WTC11 (cell line): Measurements from ENCODE around the gene DONSON. TPM values are rescaled to one million over a fixed set of nuclear protein-coding genes. Genes with fewer than 3 reads are reported as not detected.

ENCODE experiments used
- ATAC-seq: fragments of 200-7000 bp; cut with Tn5 transposase; 2 replicates; pipeline ENCODE4 v1.10.0; 2021; ENCODE audit warnings: mild to moderate bottlenecking, moderate library complexity
- CTCF ChIA-PET: fragments of 300-600 bp; sonication (Branson Sonifier 250); formaldehyde crosslinking; loops from one replicate; lab custom pipeline; 2021; ENCODE audit warnings: antibody characterized with exemption; lab: Charles Lee
- POLR2A ChIA-PET: fragments of 350-600 bp; sonication (Branson Sonifier 250); formaldehyde crosslinking; loops from one replicate; lab custom pipeline; 2021; ENCODE audit warnings: antibody characterized with exemption; lab: Charles Lee
- DNase-seq: peaks from one replicate; pipeline ENCODE4 v3.0.0; 2021; ENCODE audit warnings: low spot score
- H3K27ac Mint-ChIP-seq: 2 replicates; pipeline ENCODE4 v1.8.0; 2021; ENCODE audit warnings: mixed read lengths
- H3K27me3 Mint-ChIP-seq: 2 replicates; pipeline ENCODE4 v1.8.0; 2021; ENCODE audit warnings: low read depth, mild to moderate bottlenecking, moderate library complexity, mixed read lengths
- H3K36me3 Mint-ChIP-seq: 2 replicates; pipeline ENCODE4 v1.8.0; 2021; ENCODE audit warnings: mixed read lengths
- H3K4me1 Mint-ChIP-seq: 2 replicates; pipeline ENCODE4 v1.8.0; 2022; ENCODE audit warnings: mixed read lengths
- H3K4me3 Mint-ChIP-seq: 2 replicates; pipeline ENCODE4 v1.8.0; 2021; ENCODE audit warnings: mild to moderate bottlenecking, moderate library complexity, mixed read lengths
- H3K9me3 Mint-ChIP-seq: 2 replicates; pipeline ENCODE4 v1.8.0; 2021; ENCODE audit warnings: mixed read lengths
- AFF4 ChIP-seq: sonication (generic); formaldehyde crosslinking; IDR thresholded peaks from 2 replicates; pipeline ENCODE4 v1.8.1; 2023; ENCODE audit warnings: mild to moderate bottlenecking, missing genetic modification reagents, borderline replicate concordance
- ARID4B ChIP-seq: sonication (generic); formaldehyde crosslinking; IDR thresholded peaks from 2 replicates; pipeline ENCODE4 v1.8.0; 2023; ENCODE audit warnings: missing genetic modification reagents, mild to moderate bottlenecking, borderline replicate concordance
- ATF3 ChIP-seq: sonication (generic); formaldehyde crosslinking; conservative IDR thresholded peaks from 2 replicates; pipeline ENCODE4 v1.8.1; 2022; ENCODE audit warnings: mild to moderate bottlenecking, missing genetic modification reagents
- ATF6 ChIP-seq: sonication (generic); formaldehyde crosslinking; IDR thresholded peaks from 2 replicates; pipeline ENCODE4 v1.8.1; 2023; ENCODE audit warnings: mild to moderate bottlenecking, missing genetic modification reagents
- E2F4 ChIP-seq: sonication (generic); formaldehyde crosslinking; IDR thresholded peaks from 2 replicates; pipeline ENCODE4 v1.8.1; 2022; ENCODE audit warnings: low read depth, mild to moderate bottlenecking, moderate library complexity, missing genetic modification reagents, borderline replicate concordance
- ESRRA ChIP-seq: sonication (generic); formaldehyde crosslinking; IDR thresholded peaks from 2 replicates; pipeline ENCODE4 v1.8.1; 2022; ENCODE audit warnings: mild to moderate bottlenecking, missing genetic modification reagents, borderline replicate concordance
- FOXK1 ChIP-seq: sonication (generic); formaldehyde crosslinking; IDR thresholded peaks from 2 replicates; pipeline ENCODE4 v1.8.0; 2022; ENCODE audit warnings: mild to moderate bottlenecking, moderate library complexity, missing genetic modification reagents
- FOXP4 ChIP-seq: sonication (generic); formaldehyde crosslinking; IDR thresholded peaks from 2 replicates; pipeline ENCODE4 v1.8.0; 2022; ENCODE audit warnings: mild to moderate bottlenecking, missing genetic modification reagents
- GABPB1 ChIP-seq: sonication (generic); formaldehyde crosslinking; IDR thresholded peaks from 2 replicates; pipeline ENCODE4 v1.8.1; 2023; ENCODE audit warnings: mild to moderate bottlenecking, missing genetic modification reagents
- HMGXB4 ChIP-seq: sonication (generic); formaldehyde crosslinking; IDR thresholded peaks from 2 replicates; pipeline ENCODE4 v1.8.1; 2023; ENCODE audit warnings: mild to moderate bottlenecking, moderate library complexity, missing genetic modification reagents
- JUN ChIP-seq: sonication (generic); formaldehyde crosslinking; IDR thresholded peaks from 2 replicates; pipeline ENCODE4 v1.8.0; 2023; ENCODE audit warnings: mild to moderate bottlenecking, missing genetic modification reagents
- NFE2L1 ChIP-seq: sonication (generic); formaldehyde crosslinking; IDR thresholded peaks from 2 replicates; pipeline ENCODE4 v1.8.1; 2023; ENCODE audit warnings: missing genetic modification reagents
- NFYB ChIP-seq: sonication (generic); formaldehyde crosslinking; conservative IDR thresholded peaks from 2 replicates; pipeline ENCODE4 v1.8.0; 2022; ENCODE audit warnings: low read depth, missing genetic modification reagents
- PRDM15 ChIP-seq: sonication (generic); formaldehyde crosslinking; IDR thresholded peaks from 2 replicates; pipeline ENCODE4 v1.8.0; 2022; ENCODE audit warnings: missing genetic modification reagents
- TCF7 ChIP-seq: sonication (generic); formaldehyde crosslinking; IDR thresholded peaks from 2 replicates; pipeline ENCODE4 v1.8.0; 2022; ENCODE audit warnings: mild to moderate bottlenecking, low read depth, missing genetic modification reagents, moderate library complexity
- total RNA-seq: library from RNA; stranded (reverse); gene quantifications from 3 replicates; pipeline ENCODE4 v1.2.3, GENCODE V29; 2021

Gene DONSON
- total RNA-seq, 1 experiment from 2014 or later: 32.2 TPM

- CTCF ChIA-PET: interaction anchor here (1.0 to 1.1 kb wide), 2 partner anchors 63 kb away, joined by 3 read pairs; partner anchors contain the start of gene TMEM50B
- H3K36me3 Mint-ChIP-seq: peaks cover 38% of the 10 kb centered on the region
- ATAC-seq: peak; percentile 96
- TF ChIP-seq PRDM15 (CRISPR knock-in tag) (no peak), GABPB1 (CRISPR knock-in tag) (peak; percentile 71; the same call in 1 of the 2 replicates), ESRRA (no peak), HMGXB4 (CRISPR knock-in tag) (peak; percentile 45; the same call in 1 of the 2 replicates), AFF4 (CRISPR knock-in tag) (no peak), E2F4 (CRISPR knock-in tag) (no peak), JUN (CRISPR knock-in tag) (no peak), NFYB (CRISPR knock-in tag) (peak; percentile 95), ATF6 (CRISPR knock-in tag) (no peak), ARID4B (0 out of 2 replicates have a peak, but pooled peaks have one; percentile 6), TCF7 (CRISPR knock-in tag) (no peak), NFE2L1 (CRISPR knock-in tag) (no peak), ATF3 (CRISPR knock-in tag) (no peak), FOXK1 (CRISPR knock-in tag) (peak; percentile 54), FOXP4 (CRISPR knock-in tag) (no peak)
Measured at GRCh38 chr21:33542640-33543504, 45.6 kb downstream of the DONSON start, which contains the start of gene SON. SON (plus strand) TSS chr21:33543038; CDS start chr21:33543093, 55 bp downstream.

More at GRCh38 chr21:33542640-33543504, 45.6 kb downstream of the DONSON start, which contains the start of gene SON:
- Mint-ChIP-seq H3K4me1 (peaks cover 22% of the 10 kb centered on the region), H3K27me3 (no peaks in the 10 kb centered on the region), H3K4me3 (peak within 1 kb of the TSS; percentile 99), H3K9me3 (no peaks in the 10 kb centered on the region), H3K27ac (peak within 1 kb of the TSS; percentile 100)
- POLR2A ChIA-PET: interaction anchor here (0.6 to 1.0 kb wide), 5 partner anchors 9 to 606 kb away, joined by 3 to 4 read pairs (median 3); partner anchors contain the start of gene DONSON
- DNase-seq: peak; percentile 98
